HepG2 (cell line): ENCODE data around the gene TCEANC2. TPM values are rescaled to one million over a fixed set of nuclear protein-coding genes. Genes with fewer than 3 reads are reported as not detected.

Experiments
- AGO2 ChIP-seq: fragments of 200-400 bp; formaldehyde crosslinking; optimal IDR thresholded peaks from 2 replicates; pipeline ENCODE3; 2017; ENCODE audit warnings: mild to moderate bottlenecking, low read depth, low read length, moderate library complexity
- ARNT ChIP-seq: fragments of 450-650 bp; IDR thresholded peaks from 2 replicates; pipeline ENCODE4 v1.6.1; 2017
- CENPX ChIP-seq: sonication (generic); formaldehyde crosslinking; IDR thresholded peaks from 2 replicates; pipeline ENCODE4 v1.9.0; 2021; ENCODE audit warnings: mild to moderate bottlenecking, missing genetic modification reagents, moderate library complexity
- CREB1 ChIP-seq, 2 experiments: fragments of 450-650 bp in 1 of 2; IDR thresholded peaks; 2 replicates each; pipeline ENCODE4 v1.6.1; 2016 to 2017; ENCODE audit warnings: control low read depth in 1 of 2, mild to moderate bottlenecking in 1 of 2, missing compliant biosample characterization in 1 of 2, missing genetic modification characterization in 1 of 2
- ERF ChIP-seq: IDR thresholded peaks from 2 replicates; pipeline ENCODE4 v1.6.1; 2018; ENCODE audit warnings: missing biosample characterization, missing genetic modification reagents
- MYNN ChIP-seq: sonication (generic); formaldehyde crosslinking; IDR thresholded peaks from 2 replicates; pipeline ENCODE4 v1.4.0; 2020; ENCODE audit warnings: mild to moderate bottlenecking, low read depth, missing genetic modification reagents
- SKI ChIP-seq: fragments of 450-650 bp; IDR thresholded peaks from one replicate; pipeline ENCODE4 v1.6.1; 2018; ENCODE audit warnings: mild to moderate bottlenecking; ENCODE audit not compliant: partially characterized antibody
- TAF15 ChIP-seq: fragments of 200-400 bp; formaldehyde crosslinking; IDR thresholded peaks from one replicate; pipeline ENCODE4 v1.6.1; 2018; ENCODE audit warnings: mild to moderate bottlenecking, low read depth, low read length; ENCODE audit not compliant: poor library complexity, severe bottlenecking
- TARDBP ChIP-seq: sonication (generic); formaldehyde crosslinking; IDR thresholded peaks from 2 replicates; pipeline ENCODE4 v1.8.0; 2022; ENCODE audit warnings: mild to moderate bottlenecking, missing genetic modification reagents
- ZNF326 ChIP-seq: sonication (generic); formaldehyde crosslinking; IDR thresholded peaks from 2 replicates; pipeline ENCODE4 v1.4.0; 2020; ENCODE audit warnings: missing genetic modification reagents, borderline replicate concordance
- ZNF367 ChIP-seq: sonication (generic); formaldehyde crosslinking; IDR thresholded peaks from 2 replicates; pipeline ENCODE4 v1.4.0; 2020; ENCODE audit warnings: missing genetic modification reagents, borderline replicate concordance
- ZNF501 ChIP-seq: sonication (generic); formaldehyde crosslinking; IDR thresholded peaks from 2 replicates; pipeline ENCODE4 v1.5.1; 2020; ENCODE audit warnings: mild to moderate bottlenecking, moderate library complexity, missing genetic modification reagents
- ZNF614 ChIP-seq: IDR thresholded peaks from 2 replicates; pipeline ENCODE4 v1.6.1; 2018; ENCODE audit warnings: missing biosample characterization, missing genetic modification reagents, inconsistent platforms, borderline replicate concordance
- polyA plus RNA-seq, 8 experiments: library from polyadenylated mRNA; depleted of rRNA in 3 of 8; stranded (reverse) in 7 of 8; unstranded in 1 of 8; fragments of >200 nt; fragmentation: Illumina TruSeq in 4 of 8; extraction: Trizol in 4 of 8; gene quantifications; 2 replicates each; pipeline versions ENCODE4 v1.2.1 to v1.2.3, GENCODE V29; 2011 to 2016; ENCODE audit warnings: low read depth in 4 of 8, missing spikeins in 1 of 8, mixed read lengths in 1 of 8; ENCODE audit not compliant: insufficient read depth in 1 of 8
- total RNA-seq, 5 experiments: library from RNA; depleted of rRNA; stranded (reverse); fragments of >200 nt; fragmentation: Illumina TruSeq; extraction: Trizol; gene quantifications; 2 replicates each; pipeline ENCODE4 v1.2.3, GENCODE V29; 2016; ENCODE audit warnings: low read depth in 1 of 5
- TF ChIP-seq, protein P1 (sequence below): IDR thresholded peaks from 2 replicates; pipeline ENCODE4 v1.6.1; 2012; ENCODE audit warnings: low read length, improper control_type of control experiment
- TF ChIP-seq, protein P2 (sequence below): sonication (generic); formaldehyde crosslinking; IDR thresholded peaks from 2 replicates; pipeline ENCODE4 v1.5.1; 2020; ENCODE audit warnings: mild to moderate bottlenecking, moderate library complexity, missing genetic modification reagents
- TF ChIP-seq, protein P3 (sequence below): sonication (generic); formaldehyde crosslinking; IDR thresholded peaks from 2 replicates; pipeline ENCODE4 v1.4.0; 2020; ENCODE audit warnings: mild to moderate bottlenecking, missing genetic modification reagents
- TF ChIP-seq, protein P4 (sequence below): IDR thresholded peaks from 2 replicates; pipeline ENCODE4 v1.6.1; 2016; ENCODE audit warnings: low read depth, control low read depth
- TF ChIP-seq, protein P5 (sequence below), 2 experiments: sonication (generic) in 1 of 2; formaldehyde crosslinking in 1 of 2; IDR thresholded peaks; 2 replicates each; pipeline versions ENCODE4 v1.5.1 to v1.6.1; 2011 to 2020; ENCODE audit warnings: borderline replicate concordance in 1 of 2, low read depth in 1 of 2, low read length in 1 of 2, mild to moderate bottlenecking in 1 of 2, missing genetic modification reagents in 1 of 2, moderate library complexity in 1 of 2
- TF ChIP-seq, protein P6 (sequence below): sonication (generic); formaldehyde crosslinking; IDR thresholded peaks from 2 replicates; pipeline ENCODE4 v1.5.1; 2020; ENCODE audit warnings: mild to moderate bottlenecking, missing genetic modification reagents, moderate library complexity

TCEANC2 gene
- total and polyA plus RNA-seq, 2 of the 13 experiments (the other 11 are each of a cell fraction or from before 2014, with no cell fraction given): 3.8 to 5.0 TPM

DNA sequence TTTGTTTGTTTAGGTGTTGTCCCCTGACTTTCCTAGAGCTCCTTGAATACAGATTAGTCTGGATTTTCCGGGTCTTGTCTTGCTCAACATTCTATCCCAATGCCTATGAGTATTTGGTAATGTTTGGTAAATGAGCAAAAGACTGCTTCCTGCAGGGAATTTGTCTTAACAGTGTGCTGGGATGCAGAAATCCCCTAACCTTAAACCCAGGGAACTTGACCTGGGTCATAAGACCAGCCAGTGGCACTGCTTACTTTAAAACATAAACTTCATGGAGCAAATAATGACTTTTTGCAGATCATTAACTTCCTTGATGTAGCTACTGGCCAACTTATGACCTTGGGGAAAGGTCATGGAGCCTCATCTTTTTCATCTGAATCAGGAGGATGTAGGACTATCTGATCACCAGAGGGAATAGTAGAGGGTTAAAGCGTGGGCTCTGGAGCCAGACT, 27.2 kb downstream of the TCEANC2 start (continued):
- TF ChIP-seq, protein P1, sequence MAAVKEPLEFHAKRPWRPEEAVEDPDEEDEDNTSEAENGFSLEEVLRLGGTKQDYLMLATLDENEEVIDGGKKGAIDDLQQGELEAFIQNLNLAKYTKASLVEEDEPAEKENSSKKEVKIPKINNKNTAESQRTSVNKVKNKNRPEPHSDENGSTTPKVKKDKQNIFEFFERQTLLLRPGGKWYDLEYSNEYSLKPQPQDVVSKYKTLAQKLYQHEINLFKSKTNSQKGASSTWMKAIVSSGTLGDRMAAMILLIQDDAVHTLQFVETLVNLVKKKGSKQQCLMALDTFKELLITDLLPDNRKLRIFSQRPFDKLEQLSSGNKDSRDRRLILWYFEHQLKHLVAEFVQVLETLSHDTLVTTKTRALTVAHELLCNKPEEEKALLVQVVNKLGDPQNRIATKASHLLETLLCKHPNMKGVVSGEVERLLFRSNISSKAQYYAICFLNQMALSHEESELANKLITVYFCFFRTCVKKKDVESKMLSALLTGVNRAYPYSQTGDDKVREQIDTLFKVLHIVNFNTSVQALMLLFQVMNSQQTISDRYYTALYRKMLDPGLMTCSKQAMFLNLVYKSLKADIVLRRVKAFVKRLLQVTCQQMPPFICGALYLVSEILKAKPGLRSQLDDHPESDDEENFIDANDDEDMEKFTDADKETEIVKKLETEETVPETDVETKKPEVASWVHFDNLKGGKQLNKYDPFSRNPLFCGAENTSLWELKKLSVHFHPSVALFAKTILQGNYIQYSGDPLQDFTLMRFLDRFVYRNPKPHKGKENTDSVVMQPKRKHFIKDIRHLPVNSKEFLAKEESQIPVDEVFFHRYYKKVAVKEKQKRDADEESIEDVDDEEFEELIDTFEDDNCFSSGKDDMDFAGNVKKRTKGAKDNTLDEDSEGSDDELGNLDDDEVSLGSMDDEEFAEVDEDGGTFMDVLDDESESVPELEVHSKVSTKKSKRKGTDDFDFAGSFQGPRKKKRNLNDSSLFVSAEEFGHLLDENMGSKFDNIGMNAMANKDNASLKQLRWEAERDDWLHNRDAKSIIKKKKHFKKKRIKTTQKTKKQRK: no peak
- TF ChIP-seq ZNF367: no peak
- TF ChIP-seq ERF (CRISPR knock-in tag): 0 out of 2 replicates have a peak, but pooled peaks have one; percentile 39
- TF ChIP-seq, protein P2, sequence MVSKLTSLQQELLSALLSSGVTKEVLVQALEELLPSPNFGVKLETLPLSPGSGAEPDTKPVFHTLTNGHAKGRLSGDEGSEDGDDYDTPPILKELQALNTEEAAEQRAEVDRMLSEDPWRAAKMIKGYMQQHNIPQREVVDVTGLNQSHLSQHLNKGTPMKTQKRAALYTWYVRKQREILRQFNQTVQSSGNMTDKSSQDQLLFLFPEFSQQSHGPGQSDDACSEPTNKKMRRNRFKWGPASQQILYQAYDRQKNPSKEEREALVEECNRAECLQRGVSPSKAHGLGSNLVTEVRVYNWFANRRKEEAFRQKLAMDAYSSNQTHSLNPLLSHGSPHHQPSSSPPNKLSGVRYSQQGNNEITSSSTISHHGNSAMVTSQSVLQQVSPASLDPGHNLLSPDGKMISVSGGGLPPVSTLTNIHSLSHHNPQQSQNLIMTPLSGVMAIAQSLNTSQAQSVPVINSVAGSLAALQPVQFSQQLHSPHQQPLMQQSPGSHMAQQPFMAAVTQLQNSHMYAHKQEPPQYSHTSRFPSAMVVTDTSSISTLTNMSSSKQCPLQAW: peak; percentile 95
- no peak for TF ChIP-seq ARNT
- peak; percentile 33; the same call in 1 of the 2 replicates for TF ChIP-seq TARDBP (CRISPR knock-in tag)
- TF ChIP-seq, protein P3, sequence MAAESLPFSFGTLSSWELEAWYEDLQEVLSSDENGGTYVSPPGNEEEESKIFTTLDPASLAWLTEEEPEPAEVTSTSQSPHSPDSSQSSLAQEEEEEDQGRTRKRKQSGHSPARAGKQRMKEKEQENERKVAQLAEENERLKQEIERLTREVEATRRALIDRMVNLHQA (CRISPR knock-in tag): no peak
- TF ChIP-seq ZNF326 (CRISPR knock-in tag): no peak
- TF ChIP-seq, protein P4, sequence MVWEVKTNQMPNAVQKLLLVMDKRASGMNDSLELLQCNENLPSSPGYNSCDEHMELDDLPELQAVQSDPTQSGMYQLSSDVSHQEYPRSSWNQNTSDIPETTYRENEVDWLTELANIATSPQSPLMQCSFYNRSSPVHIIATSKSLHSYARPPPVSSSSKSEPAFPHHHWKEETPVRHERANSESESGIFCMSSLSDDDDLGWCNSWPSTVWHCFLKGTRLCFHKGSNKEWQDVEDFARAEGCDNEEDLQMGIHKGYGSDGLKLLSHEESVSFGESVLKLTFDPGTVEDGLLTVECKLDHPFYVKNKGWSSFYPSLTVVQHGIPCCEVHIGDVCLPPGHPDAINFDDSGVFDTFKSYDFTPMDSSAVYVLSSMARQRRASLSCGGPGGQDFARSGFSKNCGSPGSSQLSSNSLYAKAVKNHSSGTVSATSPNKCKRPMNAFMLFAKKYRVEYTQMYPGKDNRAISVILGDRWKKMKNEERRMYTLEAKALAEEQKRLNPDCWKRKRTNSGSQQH: no peak
- no peak for TF ChIP-seq CREB1 (IDR thresholded peaks at IDR 0.05)
- peak; percentile 61 for TF ChIP-seq CREB1 (CRISPR knock-in tag; IDR thresholded peaks at IDR 0.05)
- TF ChIP-seq, protein P5, sequence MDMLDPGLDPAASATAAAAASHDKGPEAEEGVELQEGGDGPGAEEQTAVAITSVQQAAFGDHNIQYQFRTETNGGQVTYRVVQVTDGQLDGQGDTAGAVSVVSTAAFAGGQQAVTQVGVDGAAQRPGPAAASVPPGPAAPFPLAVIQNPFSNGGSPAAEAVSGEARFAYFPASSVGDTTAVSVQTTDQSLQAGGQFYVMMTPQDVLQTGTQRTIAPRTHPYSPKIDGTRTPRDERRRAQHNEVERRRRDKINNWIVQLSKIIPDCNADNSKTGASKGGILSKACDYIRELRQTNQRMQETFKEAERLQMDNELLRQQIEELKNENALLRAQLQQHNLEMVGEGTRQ (IDR thresholded peaks at IDR 0.05; ENCODE audit: low read depth, low read length): no peak
- TF ChIP-seq, protein P5 (CRISPR knock-in tag; IDR thresholded peaks at IDR 0.05; ENCODE audit: borderline replicate concordance): no peak
- TF ChIP-seq MYNN (CRISPR knock-in tag): no peak
- peak; percentile 58 for TF ChIP-seq ZNF614
- no peak for TF ChIP-seq ZNF501 (CRISPR knock-in tag)
- TF ChIP-seq, protein P6, sequence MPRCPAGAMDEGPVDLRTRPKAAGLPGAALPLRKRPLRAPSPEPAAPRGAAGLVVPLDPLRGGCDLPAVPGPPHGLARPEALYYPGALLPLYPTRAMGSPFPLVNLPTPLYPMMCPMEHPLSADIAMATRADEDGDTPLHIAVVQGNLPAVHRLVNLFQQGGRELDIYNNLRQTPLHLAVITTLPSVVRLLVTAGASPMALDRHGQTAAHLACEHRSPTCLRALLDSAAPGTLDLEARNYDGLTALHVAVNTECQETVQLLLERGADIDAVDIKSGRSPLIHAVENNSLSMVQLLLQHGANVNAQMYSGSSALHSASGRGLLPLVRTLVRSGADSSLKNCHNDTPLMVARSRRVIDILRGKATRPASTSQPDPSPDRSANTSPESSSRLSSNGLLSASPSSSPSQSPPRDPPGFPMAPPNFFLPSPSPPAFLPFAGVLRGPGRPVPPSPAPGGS (CRISPR knock-in tag): 0 out of 2 replicates have a peak, but pooled peaks have one; percentile 52
- TF ChIP-seq SKI: peak; percentile 70
- no peak for TF ChIP-seq AGO2
- TF ChIP-seq CENPX (CRISPR knock-in tag): no peak
- TF ChIP-seq TAF15: no peak
